ENCODE measurements around the gene NOX1. TPM values are rescaled to one million over a fixed set of nuclear protein-coding genes. Genes with fewer than 3 reads are reported as not detected.
A peak's percentile ranks its signal among the peaks of the same experiment; 100 is the strongest.

NOX1 gene
- total RNA-seq = not detected
- long read RNA-seq = 0 reads

- ATAC-seq = peak in 1 of 2 donors; percentile 58
- intact Hi-C loops (cut with DNase I) = no loop called here
Measured at GRCh38 chrX:100874325-100874724, at the start of gene NOX1. NOX1 (minus strand) TSS chrX:100874359; CDS start chrX:100874139, 220 bp downstream.

GRCh38 chrX:100915562-100915961 lies 41.4 kb upstream of the NOX1 start:
- no peak for DNase-seq
- ATAC-seq = no peak
- intact Hi-C loops (cut with DNase I) = no loop called here

More at GRCh38 chrX:100874325-100874724, at the start of gene NOX1:
- DNase-seq = no peak

- DNase-seq (no peak), ATAC-seq (no peak)
- intact Hi-C loops (cut with DNase I) = no loop called here
Measured at GRCh38 chrX:100913111-100913510, 39.0 kb upstream of the NOX1 start.

GRCh38 chrX:100911731-100912130 lies 37.6 kb upstream of the NOX1 start:
- intact Hi-C loops (cut with DNase I) = no loop called here
- DNase-seq (no peak), ATAC-seq (no peak)

GRCh38 chrX:100905620-100906019 lies 31.5 kb upstream of the NOX1 start:
- no peak for DNase-seq
- intact Hi-C loops (cut with DNase I) = no loop called here

GRCh38 chrX:100904433-100904832 lies 30.3 kb upstream of the NOX1 start:
- ATAC-seq (no peak), DNase-seq (no peak)
- intact Hi-C loops (cut with DNase I) = no loop called here

More at GRCh38 chrX:100905620-100906019, 31.5 kb upstream of the NOX1 start:
- ATAC-seq = no peak

GRCh38 chrX:100895365-100896075 lies 21.4 kb upstream of the NOX1 start:
- intact Hi-C loops (cut with DNase I) = loop anchor here in 1 of 2 donors (5.0 kb wide), 1 partner anchor 392 kb away; no protein-coding TSS in a partner anchor
- no peak for DNase-seq
- ATAC-seq = no peak

GRCh38 chrX:100883654-100884053 lies 9.5 kb upstream of the NOX1 start:
- ATAC-seq = no peak
- no peak for DNase-seq
- intact Hi-C loops (cut with DNase I) = no loop called here

GRCh38 chrX:100880368-100880767 lies 6.2 kb upstream of the NOX1 start:
- DNase-seq (no peak), ATAC-seq (no peak)
- intact Hi-C loops (cut with DNase I) = no loop called here

- DNase-seq (no peak), ATAC-seq (peak in 1 of 2 donors; percentile 80)
- intact Hi-C loops (cut with DNase I) = no loop called here
Measured at GRCh38 chrX:100871594-100872560, 2.3 kb downstream of the NOX1 start.

- no peak for DNase-seq
- intact Hi-C loops (cut with DNase I) = no loop called here
- ATAC-seq = no peak
Measured at GRCh38 chrX:100870527-100870926, 3.6 kb downstream of the NOX1 start.

- ATAC-seq (no peak), DNase-seq (no peak)
- intact Hi-C loops (cut with DNase I) = no loop called here
Measured at GRCh38 chrX:100868273-100868672, 5.9 kb downstream of the NOX1 start.

- no peak for DNase-seq
- intact Hi-C loops (cut with DNase I) = no loop called here
- ATAC-seq = peak in 1 of 2 donors; percentile 51
Measured at GRCh38 chrX:100864657-100865391, 9.3 kb downstream of the NOX1 start.

GRCh38 chrX:100863326-100863864 lies 10.8 kb downstream of the NOX1 start:
- ATAC-seq (no peak), DNase-seq (no peak)
- intact Hi-C loops (cut with DNase I) = no loop called here

- DNase-seq (no peak), ATAC-seq (no peak)
- intact Hi-C loops (cut with DNase I) = no loop called here
Measured at GRCh38 chrX:100852810-100853209, 21.3 kb downstream of the NOX1 start.

GRCh38 chrX:100850317-100850716 lies 23.8 kb downstream of the NOX1 start:
- no peak for ATAC-seq
- DNase-seq = no peak
- intact Hi-C loops (cut with DNase I) = no loop called here

- ATAC-seq (no peak), DNase-seq (no peak)
- intact Hi-C loops (cut with DNase I) = no loop called here
Measured at GRCh38 chrX:100831219-100831946, 42.8 kb downstream of the NOX1 start.

- intact Hi-C loops (cut with DNase I) = no loop called here
- ATAC-seq = no peak
- no peak for DNase-seq
Measured at GRCh38 chrX:100830547-100830946, 43.6 kb downstream of the NOX1 start.

GRCh38 chrX:100830143-100830542 lies 44.0 kb downstream of the NOX1 start:
- ATAC-seq (no peak), DNase-seq (no peak)
- intact Hi-C loops (cut with DNase I) = no loop called here

Data from left cardiac atrium (tissue), 4 donors.